ENCODE results near the gene LRIG1. TPM values are rescaled to one million over a fixed set of nuclear protein-coding genes. Genes with fewer than 3 reads are reported as not detected.

Gene LRIG1
- total and polyA plus RNA-seq, 10 of the 15 experiments (the other 5 are each of a cell fraction or from before 2014, with no cell fraction given), result 0.84 to 16.4 (median 8.1) TPM

GRCh38 chr3:66517241-66517640 lies 16.4 kb upstream of the LRIG1 start:
- ChIA-PET RAD21 (ENCODE audit: unreplicated experiment) (no interaction called here), SMC1A (ENCODE audit: uncharacterized antibody, unreplicated experiment) (no interaction called here), CTCF (no interaction called here), POLR2A (no interaction called here)
- H3K36me3 ChIP-seq (ENCODE audit: control insufficient read depth in 2 of 2, insufficient read depth in 2 of 2, low read length in 1 of 2), result no peaks in the 10 kb centered on the region
- WGBS (ENCODE audit: insufficient coverage, insufficient replicate concordance, low lambda C conversion rate, missing lambda C conversion rate), result 3% methylated on average over 2 of the region's 2 CpGs
- no peak overlapping the region for H2AFZ ChIP-seq (ENCODE audit: control insufficient read depth, low read depth, low read length)
- H3K79me2 ChIP-seq (ENCODE audit: control insufficient read depth, insufficient read depth, low read length), result no peaks in the 10 kb centered on the region
- H3K9ac ChIP-seq (ENCODE audit: control insufficient read depth, insufficient read depth, low read length), result no peak overlapping the region
- in situ Hi-C loops (cut with MboI), result no loop called here
- H3K27me3 ChIP-seq (replicated peaks in 1 of 2; ENCODE audit: control insufficient read depth in 2 of 2, insufficient read depth in 2 of 2, low read length in 1 of 2), result no peaks in the 10 kb centered on the region; a peak in 1 of 4 replicates
- BruUV-seq (replicated peaks), result no TSS peak
- H3K27ac ChIP-seq (ENCODE audit: control insufficient read depth, insufficient read depth), result no peak overlapping the region
- H4K20me1 ChIP-seq (ENCODE audit: control insufficient read depth, insufficient read depth), result no peaks in the 10 kb centered on the region
- intact Hi-C loops (cut with micrococcal nuclease; ENCODE audit: unreplicated experiment), result no loop called here
- ATAC-seq (no peak), DNase-seq (ENCODE audit: low read depth, low spot score) (no peak), FAIRE-seq (no peak)
- no peaks in the 10 kb centered on the region for H3K4me1 ChIP-seq (ENCODE audit: control insufficient read depth, insufficient read depth, low read length)
- no peak for TF ChIP-seq BCL11A (IDR thresholded peaks at IDR 0.05; ENCODE audit: low read depth, low read length)
- no peak for TF ChIP-seq NFIC (IDR thresholded peaks at IDR 0.05; ENCODE audit: low read depth, low read length)
- no peak for TF ChIP-seq USF2 (IDR thresholded peaks at IDR 0.05; ENCODE audit: borderline replicate concordance, low read depth, low read length)
- TF ChIP-seq BRCA1 (IDR thresholded peaks at IDR 0.05; ENCODE audit: low read depth, low read length), result no peak
- TF ChIP-seq TARDBP (IDR thresholded peaks at IDR 0.05; ENCODE audit: borderline replicate concordance), result no peak
- no peak for TF ChIP-seq SRF (IDR thresholded peaks at IDR 0.05; ENCODE audit: low read depth in 2 of 2, low read length in 2 of 2)
- no peak for TF ChIP-seq RAD21 (IDR thresholded peaks at IDR 0.05; ENCODE audit: insufficient read depth, low read depth, low read length)
- TF ChIP-seq BCLAF1 (IDR thresholded peaks at IDR 0.05), result no peak
- no peak for TF ChIP-seq ZBTB40 (IDR thresholded peaks at IDR 0.05; ENCODE audit: borderline replicate concordance)
- no peak for TF ChIP-seq NR2F1 (conservative IDR thresholded peaks at IDR 0.05)
- no peak for TF ChIP-seq MTA3 (IDR thresholded peaks at IDR 0.05; ENCODE audit: borderline replicate concordance, low read length)
- no peak for TF ChIP-seq SMAD5 (IDR thresholded peaks at IDR 0.05; ENCODE audit: low read depth)
- TF ChIP-seq ATF3 (IDR thresholded peaks at IDR 0.05; ENCODE audit: borderline replicate concordance, extremely low read depth, low read depth, low read length), result no peak
- TF ChIP-seq KLF5 (IDR thresholded peaks at IDR 0.05; ENCODE audit: partially characterized antibody), result no peak
- TF ChIP-seq PKNOX1 (IDR thresholded peaks at IDR 0.05), result no peak
- TF ChIP-seq GABPA (IDR thresholded peaks at IDR 0.05; ENCODE audit: low read depth), result no peak
- TF ChIP-seq ZBED1 (IDR thresholded peaks at IDR 0.05; ENCODE audit: borderline replicate concordance), result no peak
- H3K9me3 ChIP-seq (replicated peaks; ENCODE audit: control insufficient read depth, insufficient read depth, low read length), result no peaks in the 10 kb centered on the region
- H3K4me3 ChIP-seq, result no peak overlapping the region
- no peak overlapping the region for H3K4me2 ChIP-seq (ENCODE audit: control insufficient read depth, insufficient read depth)
